Common myeloid progenitor, CD34-positive (primary cell): ENCODE data around the gene TXK.

ENCODE experiments used
- CTCF ChIA-PET: fragments of 350-600 bp; sonication (Branson Sonifier 250); formaldehyde crosslinking; loops from one replicate; lab custom pipeline; 2021; ENCODE audit warnings: antibody characterized with exemption; lab: Charles Lee
- POLR2A ChIA-PET: fragments of 350-600 bp; sonication (Branson Sonifier 250); formaldehyde crosslinking; loops from one replicate; lab custom pipeline; 2021; ENCODE audit warnings: antibody characterized with exemption; lab: Charles Lee
- DNase-seq, 3 donors: peaks; one replicate each; pipeline versions ENCODE4 v3.0.0 to v3.0.0-alpha.2; 2013
- H3K27ac ChIP-seq, 2 experiments: 1 replicate in 1 of 2; 2 replicates in 1 of 2; pipeline ENCODE4 v1.7.0; 2013; ENCODE audit warnings: inconsistent platforms in 2 of 2, low read length in 2 of 2, mild to moderate bottlenecking in 2 of 2, low read depth in 1 of 2, moderate library complexity in 1 of 2; ENCODE audit not compliant: severe bottlenecking in 2 of 2, insufficient read depth in 1 of 2, poor library complexity in 1 of 2
- H3K27me3 ChIP-seq, 5 experiments: replicated peaks in 2 of 5; 1 replicate in 3 of 5; 2 replicates in 2 of 5; pipeline versions ENCODE4 v1.6.1 to v1.7.0; 2013; ENCODE audit warnings: low read length in 4 of 5, mild to moderate bottlenecking in 2 of 5, moderate library complexity in 2 of 5, inconsistent platforms in 1 of 5; ENCODE audit not compliant: insufficient read depth in 5 of 5, control insufficient read depth in 4 of 5
- H3K36me3 ChIP-seq, 4 experiments: 1 replicate in 2 of 4; 2 replicates in 2 of 4; pipeline versions ENCODE4 v1.6.1 to v1.7.0; 2013; ENCODE audit warnings: low read length in 3 of 4, control low read depth in 1 of 4, mild to moderate bottlenecking in 1 of 4; ENCODE audit not compliant: control insufficient read depth in 4 of 4, insufficient read depth in 4 of 4
- H3K4me1 ChIP-seq, 4 experiments: 1 replicate in 3 of 4; 2 replicates in 1 of 4; pipeline versions ENCODE4 v1.6.1 to v1.7.1; 2013; ENCODE audit warnings: low read length in 3 of 4, mild to moderate bottlenecking in 3 of 4, control low read depth in 1 of 4, inconsistent platforms in 1 of 4, moderate library complexity in 1 of 4; ENCODE audit not compliant: control insufficient read depth in 4 of 4, insufficient read depth in 4 of 4; ENCODE audit errors: control extremely low read depth in 1 of 4
- H3K4me3 ChIP-seq, 7 experiments: 1 replicate in 4 of 7; 2 replicates in 3 of 7; pipeline versions ENCODE4 v1.5.1 to v1.7.0; 2013; ENCODE audit warnings: mild to moderate bottlenecking in 7 of 7, low read length in 6 of 7, moderate library complexity in 6 of 7, inconsistent platforms in 2 of 7, low read depth in 2 of 7, control low read depth in 1 of 7; ENCODE audit not compliant: insufficient read depth in 4 of 7, control insufficient read depth in 1 of 7; ENCODE audit errors: extremely low read depth in 1 of 7
- H3K9me3 ChIP-seq, 5 experiments: 1 replicate in 4 of 5; 2 replicates in 1 of 5; pipeline versions ENCODE4 v1.6.1 to v1.7.1; 2013; ENCODE audit warnings: low read length in 4 of 5, mild to moderate bottlenecking in 2 of 5, inconsistent platforms in 1 of 5, low read depth in 1 of 5, moderate library complexity in 1 of 5; ENCODE audit not compliant: control insufficient read depth in 4 of 5, insufficient read depth in 2 of 5; ENCODE audit errors: control extremely low read depth in 1 of 5
- WGBS: methylation state at CpG from one replicate; pipeline ENCODE4 v1.1.5; 2013; ENCODE audit not compliant: insufficient coverage; 5-methylcytosine and 5-hydroxymethylcytosine counted together

The TXK gene

GRCh38 chr4:48079972-48080391, 54.1 kb downstream of the TXK start:
- Histone ChIP-seq H3K4me1 (no peaks in the 10 kb centered on the region), H3K9me3 (no peaks in the 10 kb centered on the region), H3K36me3 (peaks cover 0 to under 1% (median 0%) of the 10 kb centered on the region in 4 experiments), H3K4me3 (no peak overlapping the region), H3K27me3 (no peaks in the 10 kb centered on the region), H3K27ac (no peak overlapping the region)
- ChIA-PET POLR2A (no interaction called here), CTCF (interaction anchor here (1.1 to 1.6 kb wide), 2 partner anchors 11 to 45 kb away, joined by 3 to 5 read pairs; no protein-coding TSS in a partner anchor)
- no CpG with 5 or more reads among the region's 3 CpGs for WGBS
- no peak for DNase-seq

- Histone ChIP-seq H3K36me3 (no peaks in the 10 kb centered on the region), H3K27me3 (no peaks in the 10 kb centered on the region), H3K27ac (no peak overlapping the region), H3K9me3 (no peaks in the 10 kb centered on the region), H3K4me3 (no peak overlapping the region), H3K4me1 (no peaks in the 10 kb centered on the region)
- DNase-seq = no peak
- WGBS = 90% methylated on average over 3 of the region's 5 CpGs
- POLR2A ChIA-PET = interaction anchor here (0.5 kb wide), 1 partner anchor 12 kb away, joined by 3 read pairs; no protein-coding TSS in a partner anchor
- CTCF ChIA-PET = interaction anchor here (1.1 to 1.6 kb wide), 2 partner anchors 10 to 44 kb away, joined by 3 to 5 read pairs; no protein-coding TSS in a partner anchor
These were observed 55.0 kb downstream of the TXK start for GRCh38 chr4:48078862-48079655.

- POLR2A ChIA-PET = no interaction called here
- H3K27me3 ChIP-seq = no peaks in the 10 kb centered on the region
- no peaks in the 10 kb centered on the region for H3K36me3 ChIP-seq
- H3K4me3 ChIP-seq = no peak overlapping the region
- H3K27ac ChIP-seq = no peak overlapping the region
- no peaks in the 10 kb centered on the region for H3K9me3 ChIP-seq
- no peak for DNase-seq
- CTCF ChIA-PET = interaction anchor here (1.3 to 1.6 kb wide), 2 partner anchors 9 to 76 kb away, joined by 4 to 5 read pairs; no protein-coding TSS in a partner anchor
- H3K4me1 ChIP-seq = no peaks in the 10 kb centered on the region
- WGBS = 50% methylated on average over 2 of the region's 2 CpGs
These were observed 55.6 kb downstream of the TXK start for GRCh38 chr4:48078425-48078824.

- Histone ChIP-seq H3K36me3 (peaks cover 0 to 4% (median 0%) of the 10 kb centered on the region in 4 experiments), H3K4me1 (no peaks in the 10 kb centered on the region), H3K9me3 (no peaks in the 10 kb centered on the region), H3K27me3 (no peaks in the 10 kb centered on the region), H3K27ac (no peak overlapping the region), H3K4me3 (no peak overlapping the region)
- ChIA-PET POLR2A (no interaction called here), CTCF (interaction anchor here (0.7 to 1.9 kb wide), 2 partner anchors 9 to 70 kb away, joined by 3 to 10 read pairs; no protein-coding TSS in a partner anchor)
- DNase-seq = no peak
- 100% methylated on average over 1 of the region's 1 CpG for WGBS
These were observed 59.4 kb downstream of the TXK start for GRCh38 chr4:48074657-48075056.

GRCh38 chr4:48073567-48074103, 60.4 kb downstream of the TXK start:
- H3K4me3 ChIP-seq = no peak overlapping the region
- peaks cover 0 to 4% (median 0%) of the 10 kb centered on the region in 4 experiments for H3K36me3 ChIP-seq
- POLR2A ChIA-PET = no interaction called here
- CTCF ChIA-PET = no interaction called here
- no peak overlapping the region for H3K27ac ChIP-seq
- no peaks in the 10 kb centered on the region for H3K4me1 ChIP-seq
- no peaks in the 10 kb centered on the region for H3K9me3 ChIP-seq
- H3K27me3 ChIP-seq = no peaks in the 10 kb centered on the region
- no CpG with 5 or more reads among the region's 3 CpGs for WGBS
- DNase-seq = no peak

GRCh38 chr4:48071191-48071590, 62.9 kb downstream of the TXK start:
- Histone ChIP-seq H3K36me3 (peaks cover 0 to 8% (median 1%) of the 10 kb centered on the region in 4 experiments), H3K9me3 (no peaks in the 10 kb centered on the region), H3K4me3 (no peak overlapping the region), H3K27me3 (no peaks in the 10 kb centered on the region), H3K4me1 (no peaks in the 10 kb centered on the region), H3K27ac (no peak overlapping the region)
- 89% methylated on average over 3 of the region's 3 CpGs for WGBS
- CTCF ChIA-PET = no interaction called here
- POLR2A ChIA-PET = no interaction called here
- no peak for DNase-seq

GRCh38 chr4:48069026-48069425, 65.0 kb downstream of the TXK start:
- H3K4me1 ChIP-seq = no peaks in the 10 kb centered on the region
- DNase-seq = no peak
- H3K27me3 ChIP-seq = no peaks in the 10 kb centered on the region
- peaks cover 0 to 16% (median 2%) of the 10 kb centered on the region in 4 experiments for H3K36me3 ChIP-seq
- POLR2A ChIA-PET = no interaction called here
- H3K27ac ChIP-seq = no peak overlapping the region
- H3K9me3 ChIP-seq = peaks cover 0 to under 1% (median 0%) of the 10 kb centered on the region in 5 experiments
- no peak overlapping the region for H3K4me3 ChIP-seq
- WGBS = 50% methylated on average over 2 of the region's 2 CpGs
- CTCF ChIA-PET = interaction anchor here (1.6 to 2.1 kb wide), 2 partner anchors 8 to 10 kb away, joined by 5 to 6 read pairs; no protein-coding TSS in a partner anchor
